GM19397 (cell line): ENCODE results near the gene ABLIM1.

Source experiments
- ATAC-seq: cut with Tn5 transposase; IDR thresholded peaks from one replicate; pipeline ENCODE4 v1.9.1; 2021; ENCODE audit warnings: mild to moderate bottlenecking, moderate library complexity; ENCODE audit not compliant: unreplicated experiment

ABLIM1 gene

DNA sequence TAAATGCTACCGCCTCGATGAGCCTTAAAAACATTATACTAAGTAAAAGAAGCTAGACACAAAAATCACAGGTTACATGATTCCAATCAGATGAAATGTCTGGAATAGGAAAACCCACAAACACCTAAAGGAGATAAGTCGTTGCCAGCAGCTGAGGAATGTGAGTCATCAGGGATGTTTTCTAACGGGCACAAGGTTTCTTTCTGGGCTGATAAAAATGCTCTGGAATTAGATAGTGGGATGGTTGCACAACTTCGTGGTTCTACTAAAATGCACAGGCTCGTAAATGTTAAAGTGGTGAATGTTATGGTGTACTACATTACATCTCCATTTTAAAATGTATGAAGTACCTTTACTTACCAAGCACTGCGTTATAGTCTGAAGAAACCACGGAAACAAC is 9.7 kb downstream of the ABLIM1 start:
- ATAC-seq = no peak

DNA sequence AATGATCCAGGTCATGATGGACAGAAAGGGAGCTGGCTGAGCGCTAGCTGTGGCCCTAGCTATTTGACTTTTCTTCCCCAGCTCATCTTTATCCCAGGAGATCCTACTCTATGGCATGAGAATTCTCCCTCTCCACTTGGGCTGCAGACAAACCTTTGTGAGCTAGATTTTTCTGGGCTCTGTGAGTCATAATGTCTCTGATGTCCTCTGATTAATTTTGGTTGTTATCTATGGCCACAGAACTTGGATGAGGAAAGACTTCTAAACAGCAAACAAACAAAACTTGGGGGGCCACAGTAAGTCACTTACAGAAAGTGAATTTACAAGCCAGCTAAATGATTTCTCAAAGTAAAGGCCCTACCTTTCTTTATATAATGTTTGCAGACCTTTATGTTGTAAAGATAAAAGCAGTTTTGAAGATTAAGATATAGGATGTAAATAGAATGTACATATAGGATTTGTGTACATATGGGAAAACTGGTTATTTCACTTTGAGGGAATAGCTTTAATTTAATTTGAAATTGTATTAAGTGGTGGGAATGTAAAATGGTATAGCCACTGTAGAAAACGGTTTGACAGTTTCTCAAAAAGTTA is 10.4 kb downstream of the ABLIM1 start:
- ATAC-seq = no peak

GRCh38 chr10:114646426-114646825 is 11.6 kb downstream of the ABLIM1 start:
- no peak for ATAC-seq

GRCh38 chr10:114645706-114646105 is 12.4 kb downstream of the ABLIM1 start:
- no peak for ATAC-seq

GRCh38 chr10:114643158-114643557 is 14.9 kb downstream of the ABLIM1 start:
- no peak for ATAC-seq

GRCh38 chr10:114642729-114643128 is 15.3 kb downstream of the ABLIM1 start:
- no peak for ATAC-seq

- ATAC-seq = peak; percentile 74
These were observed 19.1 kb downstream of the ABLIM1 start for GRCh38 chr10:114638821-114639625.

- no peak for ATAC-seq
These were observed 22.1 kb downstream of the ABLIM1 start for GRCh38 chr10:114635797-114636550.

DNA sequence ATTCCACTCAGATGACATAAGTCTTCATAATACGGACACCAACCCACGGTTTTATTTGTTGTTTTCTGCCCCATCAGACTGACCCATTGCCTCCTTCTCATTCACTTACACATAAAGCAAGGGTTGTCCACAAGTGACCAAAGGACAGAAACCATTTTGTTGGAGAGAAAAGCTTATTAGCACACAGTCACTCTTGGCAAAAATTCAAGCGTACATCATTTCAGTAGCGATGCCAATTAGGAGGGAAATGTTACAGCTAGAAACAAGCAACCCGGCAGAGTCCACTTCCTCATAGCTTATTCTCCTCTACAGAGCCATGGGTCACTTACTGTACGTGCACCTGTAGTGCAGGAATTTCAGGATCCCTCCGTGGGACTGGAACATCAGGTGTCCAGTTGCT is 23.0 kb downstream of the ABLIM1 start:
- ATAC-seq = no peak

- no peak for ATAC-seq
These were observed 23.5 kb downstream of the ABLIM1 start for GRCh38 chr10:114634609-114634979.

DNA sequence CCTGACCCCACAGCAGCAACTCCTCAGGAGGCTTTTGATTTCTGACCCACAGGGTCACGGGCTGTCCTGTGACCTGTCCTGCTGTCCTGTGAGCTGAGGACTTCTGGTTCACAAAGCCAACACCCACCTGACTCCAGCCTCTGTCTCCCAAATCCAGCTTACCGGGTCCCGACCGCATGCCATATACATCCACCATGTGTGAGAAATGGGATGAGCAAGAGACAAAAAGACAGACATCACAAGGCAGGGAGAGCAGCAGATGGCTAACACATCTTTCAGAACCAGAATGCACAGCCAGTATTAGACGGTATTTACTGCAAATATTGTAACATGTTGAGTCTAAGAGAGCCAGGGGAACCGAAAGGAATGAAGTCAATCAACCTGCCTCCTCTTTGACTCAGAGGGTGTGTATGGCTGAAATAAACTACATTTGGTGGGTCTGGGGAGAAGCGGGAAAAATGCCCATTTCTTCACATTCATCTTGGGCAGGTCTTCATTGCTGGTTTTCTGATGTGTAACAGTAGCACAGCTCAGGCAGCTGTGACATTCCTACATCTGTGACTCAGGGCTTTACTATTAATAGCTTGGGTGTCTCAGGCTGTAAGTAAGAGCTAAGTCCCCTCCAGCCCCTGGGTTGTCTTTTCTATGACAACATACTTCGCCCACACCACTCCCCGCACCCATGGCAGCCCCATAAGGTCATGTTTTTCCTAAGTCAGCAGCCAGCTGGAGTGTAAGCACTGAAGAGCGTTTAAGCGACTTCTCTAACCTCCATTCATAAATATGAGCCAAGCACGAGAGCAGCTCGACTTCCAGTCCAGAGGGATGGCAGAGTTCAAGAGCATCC is 25.0 kb downstream of the ABLIM1 start:
- no peak for ATAC-seq

GRCh38 chr10:114631666-114632417 is 26.2 kb downstream of the ABLIM1 start:
- peak; percentile 77 for ATAC-seq

- no peak for ATAC-seq
These were observed 26.9 kb downstream of the ABLIM1 start for GRCh38 chr10:114631090-114631665.

GRCh38 chr10:114629824-114630730 is 28.0 kb downstream of the ABLIM1 start:
- ATAC-seq = no peak

DNA sequence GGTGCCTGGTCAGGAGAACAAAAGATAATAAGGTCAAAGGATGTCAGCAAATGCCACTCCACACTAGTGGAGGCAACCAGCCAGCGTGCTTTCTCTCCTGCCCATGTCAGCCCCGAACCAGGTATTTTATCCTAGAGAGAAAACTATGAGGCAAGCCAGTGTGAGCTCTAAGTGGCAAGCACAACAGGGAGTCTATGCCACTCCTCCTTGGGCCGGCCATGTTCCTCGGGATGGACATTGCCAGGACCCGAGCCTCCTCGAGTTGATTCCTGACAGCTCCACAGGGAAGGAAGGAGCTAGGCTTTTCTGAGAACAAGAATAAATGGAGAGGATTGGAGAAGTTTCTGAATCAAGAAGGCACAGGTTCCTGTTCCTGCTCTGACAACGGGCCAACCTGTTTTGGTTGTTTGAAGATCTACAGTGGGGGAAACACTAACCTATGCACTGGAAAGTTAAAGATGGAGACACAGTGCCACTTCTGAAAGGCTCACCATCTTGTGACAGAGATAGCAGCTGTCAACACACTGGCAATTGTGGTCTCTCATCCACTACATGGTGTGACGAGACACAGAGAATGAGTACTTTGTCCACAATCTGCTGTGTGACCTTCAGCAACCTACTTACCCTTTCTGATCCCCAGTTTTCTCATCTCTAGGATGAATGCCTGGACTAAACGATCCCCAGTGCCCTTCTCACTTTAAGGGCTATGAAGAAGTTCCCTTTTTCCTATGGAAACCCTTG is 28.8 kb downstream of the ABLIM1 start:
- ATAC-seq = no peak

GRCh38 chr10:114628106-114628505 is 30.0 kb downstream of the ABLIM1 start:
- no peak for ATAC-seq

- ATAC-seq = no peak
These were observed 31.2 kb downstream of the ABLIM1 start for GRCh38 chr10:114626841-114627240.
